ENCODE data around the gene TMEM266. TPM values are rescaled to one million over a fixed set of nuclear protein-coding genes. Genes with fewer than 3 reads are reported as not detected.

Gene TMEM266
- polyA plus RNA-seq, 3 donors, result not detected

- Mint-ChIP-seq H3K36me3 (no peaks in the 10 kb centered on the region), H3K9me3 (peaks cover 0 to 8% (median 3%) of the 10 kb centered on the region in 7 donors), H3K4me3 (no peak overlapping the region), H3K4me1 (peaks cover 21% of the 10 kb centered on the region), H3K27me3 (ENCODE audit: low read depth in 3 of 3) (peaks cover 10 to 19% (median 18%) of the 10 kb centered on the region in 3 donors), H3K27ac (no peak overlapping the region)
- intact Hi-C loops (cut with micrococcal nuclease), result no loop called here
- no peak for DNase-seq
- Histone ChIP-seq H3K4me2 (replicated peaks; ENCODE audit: extremely low read depth, low read length, poor library complexity, severe bottlenecking) (no peak overlapping the region), H3K9ac (ENCODE audit: insufficient read depth, low read length, poor library complexity, severe bottlenecking) (no peak overlapping the region), H3K4me3 (replicated peaks in 1 of 3; ENCODE audit: low read depth in 2 of 3, low read length in 3 of 3) (no peak overlapping the region), H3K4me1 (ENCODE audit: control insufficient read depth in 1 of 2, insufficient read depth in 2 of 2, low read length in 2 of 2) (peaks cover 24% of the 10 kb centered on the region in 2 donors), H4K20me1 (ENCODE audit: insufficient read depth, low read length) (no peaks in the 10 kb centered on the region), H2AFZ (ENCODE audit: insufficient read depth, low read depth, low read length, poor library complexity, severe bottlenecking) (no peak overlapping the region), H3K27me3 (ENCODE audit: control insufficient read depth in 2 of 2, insufficient read depth in 2 of 2, low read length in 2 of 2) (no peaks in the 10 kb centered on the region), H3K9me3 (replicated peaks in 1 of 2; ENCODE audit: control insufficient read depth in 1 of 2, insufficient read depth in 1 of 2, low read length in 2 of 2) (no peaks in the 10 kb centered on the region), H3K36me3 (replicated peaks in 1 of 2; ENCODE audit: control insufficient read depth in 1 of 2, insufficient read depth in 2 of 2, low read length in 2 of 2) (no peaks in the 10 kb centered on the region), H3K79me2 (ENCODE audit: insufficient read depth, low read length) (no peaks in the 10 kb centered on the region), H3K27ac (ENCODE audit: low read depth in 1 of 2, low read length in 2 of 2) (no peak overlapping the region)
- WGBS (ENCODE audit: insufficient coverage), result 59% methylated on average over 3 of the region's 8 CpGs
- no peak for TF ChIP-seq CTCF (IDR thresholded peaks at IDR 0.05)
Measured at GRCh38 chr15:76173317-76173834, 113.6 kb downstream of the TMEM266 start.

GRCh38 chr15:76174654-76175053 lies 114.9 kb downstream of the TMEM266 start:
- Mint-ChIP-seq H3K4me3 (no peak overlapping the region), H3K36me3 (no peaks in the 10 kb centered on the region), H3K27me3 (ENCODE audit: low read depth in 3 of 3) (peaks cover 11 to 28% (median 16%) of the 10 kb centered on the region in 3 donors), H3K27ac (no peak overlapping the region), H3K4me1 (peaks cover 9% of the 10 kb centered on the region), H3K9me3 (peaks cover 0 to 8% (median 3%) of the 10 kb centered on the region in 7 donors)
- Histone ChIP-seq H3K4me3 (replicated peaks in 1 of 3; ENCODE audit: low read depth in 2 of 3, low read length in 3 of 3) (no peak overlapping the region), H3K27me3 (ENCODE audit: control insufficient read depth in 2 of 2, insufficient read depth in 2 of 2, low read length in 2 of 2) (peaks cover 0 to 4% of the 10 kb centered on the region in 2 donors), H4K20me1 (ENCODE audit: insufficient read depth, low read length) (no peaks in the 10 kb centered on the region), H3K36me3 (replicated peaks in 1 of 2; ENCODE audit: control insufficient read depth in 1 of 2, insufficient read depth in 2 of 2, low read length in 2 of 2) (no peaks in the 10 kb centered on the region), H3K79me2 (ENCODE audit: insufficient read depth, low read length) (no peaks in the 10 kb centered on the region), H3K9ac (ENCODE audit: insufficient read depth, low read length, poor library complexity, severe bottlenecking) (no peak overlapping the region), H3K4me2 (replicated peaks; ENCODE audit: extremely low read depth, low read length, poor library complexity, severe bottlenecking) (no peak overlapping the region), H3K27ac (ENCODE audit: low read depth in 1 of 2, low read length in 2 of 2) (no peak overlapping the region), H3K4me1 (ENCODE audit: control insufficient read depth in 1 of 2, insufficient read depth in 2 of 2, low read length in 2 of 2) (peaks cover 11 to 12% of the 10 kb centered on the region in 2 donors), H2AFZ (ENCODE audit: insufficient read depth, low read depth, low read length, poor library complexity, severe bottlenecking) (no peak overlapping the region), H3K9me3 (replicated peaks in 1 of 2; ENCODE audit: control insufficient read depth in 1 of 2, insufficient read depth in 1 of 2, low read length in 2 of 2) (no peaks in the 10 kb centered on the region)
- DNase-seq, result no peak
- no peak for TF ChIP-seq CTCF (IDR thresholded peaks at IDR 0.05)
- intact Hi-C loops (cut with micrococcal nuclease), result no loop called here
- WGBS (ENCODE audit: insufficient coverage), result 100% methylated on average over 2 of the region's 5 CpGs

Measured in CD14-positive monocyte (primary cell).